Kidney (tissue), 14 donors: Measurements from ENCODE around the gene FGR. TPM values are rescaled to one million over a fixed set of nuclear protein-coding genes. Genes with fewer than 3 reads are reported as not detected.

Experiments used
- DNase-seq, 5 donors: peaks; one replicate each; pipeline ENCODE4 v3.0.0-alpha.2; 2013 to 2020
- FAIRE-seq: peaks from 2 replicates; lab custom pipeline; 2012; peaks lifted over from hg19 to GRCh38; lab: Jason Lieb, UNC
- H3K27ac ChIP-seq, 2 donors: one replicate each; pipeline ENCODE4 v1.7.0; 2013; ENCODE audit warnings: low read depth in 2 of 2, low read length in 2 of 2, inconsistent platforms in 1 of 2
- H3K27me3 ChIP-seq: one replicate; pipeline ENCODE4 v1.7.1; 2013; ENCODE audit warnings: low read length, inconsistent platforms; ENCODE audit not compliant: control insufficient read depth, insufficient read depth
- H3K36me3 ChIP-seq, 3 donors: one replicate each; pipeline versions ENCODE4 v1.7.0 to v1.7.1; 2013; ENCODE audit warnings: low read length in 3 of 3, control low read depth in 1 of 3, inconsistent platforms in 1 of 3; ENCODE audit not compliant: insufficient read depth in 3 of 3, control insufficient read depth in 2 of 3
- H3K4me1 ChIP-seq, 3 donors: one replicate each; pipeline versions ENCODE4 v1.7.0 to v1.7.1; 2013; ENCODE audit warnings: low read length in 3 of 3, inconsistent platforms in 1 of 3, low read depth in 1 of 3; ENCODE audit not compliant: control insufficient read depth in 2 of 3, insufficient read depth in 2 of 3
- H3K4me3 ChIP-seq, 3 donors: one replicate each; pipeline versions ENCODE4 v1.7.0 to v1.8.1; 2013; ENCODE audit warnings: low read length in 3 of 3, control low read depth in 1 of 3, inconsistent platforms in 1 of 3
- H3K9ac ChIP-seq, 3 donors: one replicate each; pipeline versions ENCODE4 v1.7.0 to v1.7.1; 2013; ENCODE audit warnings: low read length in 3 of 3, control low read depth in 1 of 3, inconsistent platforms in 1 of 3
- H3K9me3 ChIP-seq, 3 donors: one replicate each; pipeline versions ENCODE4 v1.7.0 to v1.7.1; 2013; ENCODE audit warnings: low read length in 3 of 3, control low read depth in 1 of 3, inconsistent platforms in 1 of 3; ENCODE audit not compliant: control insufficient read depth in 2 of 3, insufficient read depth in 1 of 3
- CTCF ChIP-seq: IDR thresholded peaks from 3 replicates; pipeline ENCODE4 v1.5.1; 2012; ENCODE audit warnings: mild to moderate bottlenecking, moderate library complexity, borderline replicate concordance; ENCODE audit not compliant: insufficient read depth; ENCODE audit errors: extremely low read depth
- intact Hi-C: fragments of 100-400 bp; cut with DNase I; formaldehyde crosslinking; loops from one replicate; pipeline ENCODE4 v1.11.1; 2022
- polyA plus RNA-seq: library from polyadenylated mRNA; stranded (reverse); fragments of 350-450 nt; fragmentation: Illumina TruSeq; extraction: RNeasy Lipid Tissue Mini Kit (QIAGEN cat#74804); gene quantifications from one replicate; pipeline ENCODE4 v1.2.3, GENCODE V29; 2014; ENCODE audit warnings: low read depth, low replicate concordance; ENCODE audit not compliant: insufficient read depth
- total RNA-seq: library from RNA; stranded (reverse); fragmentation: NEBNext Ultra II Directional; extraction: Animal tissue kit (Norgen Biotek cat#: 25700); gene quantifications from one replicate; pipeline ENCODE4 v1.2.1, GENCODE V29; 2021
- donor health status: control.
- donor health status: control.
- donor health status: control.
- donor health status: control.
- donor health status: control.
- donor health status: DM: yes; HTN: yes; CAD: no.
- donor health status: Normal renal cell carcinoma (clear cell type).

The FGR gene
- total and polyA plus RNA-seq, 2 donors from 2014 or later: 2.5 to 23.3 TPM

- no peak for DNase-seq
Observed at GRCh38 chr1:27650171-27650538, 15.2 kb upstream of the FGR start.

GRCh38 chr1:27649306-27649635 lies 14.3 kb upstream of the FGR start:
- no peaks in the 10 kb centered on the region for H3K9me3 ChIP-seq
- H3K27me3 ChIP-seq: no peaks in the 10 kb centered on the region
- H3K4me3 ChIP-seq: no peak overlapping the region
- TF ChIP-seq CTCF: no peak
- no peaks in the 10 kb centered on the region for H3K36me3 ChIP-seq
- FAIRE-seq (no peak), DNase-seq (no peak)
- no peak overlapping the region for H3K27ac ChIP-seq
- peaks cover 0 to 3% (median 0%) of the 10 kb centered on the region in 3 donors for H3K4me1 ChIP-seq
- intact Hi-C loops: no loop called here
- H3K9ac ChIP-seq: no peak overlapping the region

More at GRCh38 chr1:27650171-27650538, 15.2 kb upstream of the FGR start:
- no peak for FAIRE-seq
- Histone ChIP-seq H3K27me3 (no peaks in the 10 kb centered on the region), H3K4me1 (peaks cover 0 to 5% (median 0%) of the 10 kb centered on the region in 3 donors), H3K4me3 (no peak overlapping the region), H3K36me3 (no peaks in the 10 kb centered on the region), H3K9me3 (no peaks in the 10 kb centered on the region), H3K27ac (no peak overlapping the region), H3K9ac (no peak overlapping the region)
- TF ChIP-seq CTCF: no peak
- intact Hi-C loops: no loop called here

GRCh38 chr1:27648602-27649305 lies 13.8 kb upstream of the FGR start:
- Histone ChIP-seq H3K27me3 (no peaks in the 10 kb centered on the region), H3K27ac (no peak overlapping the region), H3K9ac (no peak overlapping the region), H3K4me1 (peaks cover 0 to 4% (median 0%) of the 10 kb centered on the region in 3 donors), H3K36me3 (no peaks in the 10 kb centered on the region), H3K9me3 (no peaks in the 10 kb centered on the region), H3K4me3 (no peak overlapping the region)
- intact Hi-C loops: no loop called here
- no peak for FAIRE-seq
- no peak for DNase-seq
- TF ChIP-seq CTCF: no peak

GRCh38 chr1:27647328-27647727 lies 12.3 kb upstream of the FGR start:
- Histone ChIP-seq H3K4me1 (peaks cover 0 to 6% (median 0%) of the 10 kb centered on the region in 3 donors), H3K36me3 (no peaks in the 10 kb centered on the region), H3K27me3 (no peaks in the 10 kb centered on the region), H3K4me3 (no peak overlapping the region), H3K9me3 (no peaks in the 10 kb centered on the region), H3K9ac (no peak overlapping the region), H3K27ac (no peak overlapping the region)
- no peak for TF ChIP-seq CTCF
- DNase-seq (no peak), FAIRE-seq (no peak)
- intact Hi-C loops: no loop called here
